ENCODE measurements around the gene EIF2A. TPM values are rescaled to one million over a fixed set of nuclear protein-coding genes. Genes with fewer than 3 reads are reported as not detected.
"Not testable (repeated sequence)": the region's sequence is repeated elsewhere in the genome, so short reads cannot be mapped to it uniquely, and the experiment has no call there.

EIF2A gene
- total and polyA plus RNA-seq, 5 experiments from 2014 or later, result 47.7 to 120 (median 67.2) TPM

DNA sequence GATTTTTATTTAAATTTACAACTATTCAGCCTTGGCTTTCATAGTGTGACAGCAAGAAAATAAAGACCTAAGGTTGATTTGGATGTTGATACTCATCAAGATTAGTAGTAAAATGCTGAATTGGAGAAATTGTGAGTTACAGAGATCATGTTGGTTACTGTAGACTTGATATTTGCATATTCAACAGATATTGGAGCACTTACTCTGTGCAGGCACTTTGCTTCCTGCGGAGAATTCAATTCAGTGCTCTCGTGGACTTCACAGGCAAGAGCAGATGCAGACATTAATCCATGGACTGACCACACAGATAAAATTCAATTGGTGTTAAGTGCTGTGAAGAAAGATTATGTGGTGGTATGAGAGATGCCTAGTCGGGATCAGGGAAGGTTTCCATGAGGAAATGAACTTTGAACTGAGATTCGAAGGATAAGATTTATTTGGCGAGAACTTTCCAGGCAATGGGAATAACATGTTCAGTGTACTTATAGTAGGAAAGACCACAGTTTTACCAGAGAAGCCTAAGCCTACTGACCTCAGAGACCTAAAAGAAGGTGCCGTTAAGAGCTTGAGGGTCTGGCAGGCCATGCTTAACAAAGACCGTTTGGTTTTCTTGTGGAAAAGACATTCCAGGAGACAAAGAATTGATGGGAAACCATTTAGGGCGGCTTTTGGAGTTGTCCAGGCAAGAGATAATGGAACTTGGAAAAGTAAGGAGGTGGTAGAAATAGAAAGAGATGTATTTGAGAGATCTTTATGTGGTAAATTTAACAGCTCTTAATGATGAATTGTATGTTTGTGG is 60.9 kb downstream of the EIF2A start:
- H3K36me3 Mint-ChIP-seq, result peaks cover 0 to 44% (median 11%) of the 10 kb centered on the region in 3 donors
- H3K27ac Mint-ChIP-seq, result peak overlapping the region in 7 of 10 donors; percentile 3 to 99 (median 47)
- H3K4me1 Mint-ChIP-seq, result peaks cover 37 to 88% (median 74%) of the 10 kb centered on the region in 4 donors
- H3K27me3 Mint-ChIP-seq, result peaks cover 0 to 4% (median 0%) of the 10 kb centered on the region in 5 donors
- POLR2A ChIA-PET, result no interaction called here
- H3K9me3 Mint-ChIP-seq, result no peaks in the 10 kb centered on the region
- DNase-seq (no peak), ATAC-seq (no peak)
- peak overlapping the region; percentile 12 to 97 (median 34) for H3K4me3 Mint-ChIP-seq

DNA sequence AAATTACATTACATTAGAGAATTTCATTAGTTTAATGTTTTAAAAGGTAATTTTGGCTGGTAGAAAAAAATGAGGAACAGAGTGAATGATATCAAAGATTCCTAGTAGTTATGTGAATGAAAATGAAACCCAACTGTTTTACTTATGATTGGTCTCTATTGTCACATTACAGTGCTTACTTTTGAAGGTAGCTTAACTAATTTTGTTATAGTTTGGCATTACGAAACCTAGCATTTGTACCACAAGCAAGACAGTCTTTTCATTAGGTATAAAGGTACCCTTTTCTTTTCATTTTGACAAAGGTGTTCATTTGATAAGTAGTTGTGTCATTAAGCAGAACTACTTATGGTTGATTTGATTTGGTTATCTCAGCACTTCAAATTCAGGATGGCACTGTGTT is 63.4 kb downstream of the EIF2A start:
- Mint-ChIP-seq H3K27ac (peak overlapping the region in 3 of 10 donors; percentile 6 to 55 (median 23)), H3K4me3 (peak overlapping the region in 7 of 10 donors; percentile 32 to 97 (median 55)), H3K4me1 (peaks cover 37 to 88% (median 79%) of the 10 kb centered on the region in 4 donors), H3K36me3 (peaks cover 6 to 65% (median 20%) of the 10 kb centered on the region in 3 donors), H3K9me3 (no peaks in the 10 kb centered on the region), H3K27me3 (no peaks in the 10 kb centered on the region)
- POLR2A ChIA-PET, result no interaction called here
- ATAC-seq (no peak), DNase-seq (no peak)

DNA sequence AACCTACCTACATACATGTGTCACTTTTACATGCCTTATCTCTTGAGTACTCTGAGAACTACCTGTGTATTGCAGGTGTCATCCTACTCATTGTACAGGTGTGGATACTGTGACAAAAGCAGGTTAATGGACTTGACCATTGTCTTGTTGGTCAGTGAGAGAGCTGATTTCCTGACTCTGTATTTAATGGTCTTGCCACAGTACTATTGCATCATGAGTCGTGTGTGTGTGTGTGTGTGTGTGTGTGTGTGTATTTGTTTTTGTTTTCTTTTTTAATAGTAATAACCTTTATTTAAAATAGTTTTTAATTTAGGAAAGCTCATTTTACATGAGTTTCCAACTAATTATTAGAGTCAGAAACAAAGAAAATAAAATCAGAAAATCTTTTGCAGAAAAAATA is 64.2 kb downstream of the EIF2A start:
- POLR2A ChIA-PET, result interaction anchor here (1.2 kb wide), 1 partner anchor 87 kb away, joined by 4 read pairs; no protein-coding TSS in a partner anchor
- Mint-ChIP-seq H3K27ac (peak overlapping the region in 3 of 10 donors; percentile 2 to 78 (median 23)), H3K4me1 (peaks cover 34 to 83% (median 75%) of the 10 kb centered on the region in 4 donors), H3K4me3 (peak overlapping the region in 3 of 10 donors; percentile 27 to 97 (median 65)), H3K36me3 (peaks cover 6 to 64% (median 22%) of the 10 kb centered on the region in 3 donors), H3K27me3 (no peaks in the 10 kb centered on the region), H3K9me3 (no peaks in the 10 kb centered on the region)
- DNase-seq, result no peak
- no peak for ATAC-seq

GRCh38 chr3:150611666-150612065 is 65.1 kb downstream of the EIF2A start:
- POLR2A ChIA-PET, result interaction anchor here (1.2 to 1.3 kb wide), 2 partner anchors 9 to 86 kb away, joined by 4 read pairs; partner anchors contain the start of gene SELENOT
- DNase-seq, result no peak
- H3K36me3 Mint-ChIP-seq, result peaks cover 6 to 57% (median 18%) of the 10 kb centered on the region in 3 donors

GRCh38 chr3:150612494-150612893 is 65.9 kb downstream of the EIF2A start:
- H3K36me3 Mint-ChIP-seq, result peaks cover 6 to 52% (median 18%) of the 10 kb centered on the region in 3 donors

More at GRCh38 chr3:150611666-150612065, 65.1 kb downstream of the EIF2A start:
- Mint-ChIP-seq H3K27me3 (no peaks in the 10 kb centered on the region), H3K9me3 (no peaks in the 10 kb centered on the region), H3K27ac (no peak overlapping the region), H3K4me3 (no peak overlapping the region), H3K4me1 (peaks cover 30 to 74% (median 69%) of the 10 kb centered on the region in 4 donors)
- no peak for ATAC-seq

DNA sequence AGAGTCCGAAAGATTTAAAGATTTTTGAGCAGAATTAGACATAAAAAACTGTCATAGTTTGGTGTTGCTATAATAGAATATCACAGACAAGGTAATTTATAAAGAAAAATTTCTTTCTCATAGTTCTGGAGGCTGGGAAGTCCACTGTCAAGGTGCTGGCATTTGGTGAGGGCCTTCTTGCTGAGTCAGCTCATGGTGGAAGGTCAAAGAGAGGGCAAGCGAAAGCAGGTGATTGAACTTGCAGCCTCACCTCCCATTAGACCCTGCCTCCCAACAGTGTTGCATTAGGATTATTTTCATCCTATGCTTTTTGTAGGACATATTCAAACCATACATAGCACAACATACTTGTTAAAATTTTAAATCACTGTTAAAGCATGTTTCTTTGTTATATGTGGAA is 66.4 kb downstream of the EIF2A start:
- POLR2A ChIA-PET, result interaction anchor here (1.3 kb wide), 1 partner anchor 10 kb away, joined by 4 read pairs; the partner anchor contains the start of gene SELENOT
- Mint-ChIP-seq H3K27ac (peak overlapping the region in 2 of 10 donors; percentile 61 to 75), H3K4me3 (peak overlapping the region in 1 of 10 donors; percentile 20), H3K9me3 (no peaks in the 10 kb centered on the region), H3K27me3 (no peaks in the 10 kb centered on the region), H3K36me3 (peaks cover 6 to 48% (median 15%) of the 10 kb centered on the region in 3 donors), H3K4me1 (peaks cover 22 to 74% (median 63%) of the 10 kb centered on the region in 4 donors)
- no peak for DNase-seq
- ATAC-seq, result no peak

More at GRCh38 chr3:150612494-150612893, 65.9 kb downstream of the EIF2A start:
- POLR2A ChIA-PET, result interaction anchor here (1.3 kb wide), 1 partner anchor 10 kb away, joined by 4 read pairs; the partner anchor contains the start of gene SELENOT
- peak overlapping the region in 1 of 10 donors; percentile 61 for H3K27ac Mint-ChIP-seq
- ATAC-seq, result no peak
- H3K27me3 Mint-ChIP-seq, result no peaks in the 10 kb centered on the region
- no peaks in the 10 kb centered on the region for H3K9me3 Mint-ChIP-seq
- no peak for DNase-seq
- peaks cover 26 to 74% (median 65%) of the 10 kb centered on the region in 4 donors for H3K4me1 Mint-ChIP-seq
- H3K4me3 Mint-ChIP-seq, result no peak overlapping the region

GRCh38 chr3:150613709-150614480 is 67.3 kb downstream of the EIF2A start:
- H3K27me3 Mint-ChIP-seq, result no peaks in the 10 kb centered on the region
- H3K36me3 Mint-ChIP-seq, result peaks cover 6 to 55% (median 23%) of the 10 kb centered on the region in 3 donors
- peaks cover 20 to 73% (median 63%) of the 10 kb centered on the region in 4 donors for H3K4me1 Mint-ChIP-seq
- DNase-seq, result no peak
- H3K4me3 Mint-ChIP-seq, result peak overlapping the region in 3 of 10 donors; percentile 1 to 37 (median 14)
- no peak for ATAC-seq
- POLR2A ChIA-PET, result interaction anchor here (0.7 to 1.3 kb wide), 2 partner anchors 11 to 184 kb away, joined by 3 to 6 read pairs; partner anchors contain the start of gene SELENOT
- no peaks in the 10 kb centered on the region for H3K9me3 Mint-ChIP-seq
- peak overlapping the region in 4 of 10 donors; percentile 2 to 66 (median 32) for H3K27ac Mint-ChIP-seq

DNA sequence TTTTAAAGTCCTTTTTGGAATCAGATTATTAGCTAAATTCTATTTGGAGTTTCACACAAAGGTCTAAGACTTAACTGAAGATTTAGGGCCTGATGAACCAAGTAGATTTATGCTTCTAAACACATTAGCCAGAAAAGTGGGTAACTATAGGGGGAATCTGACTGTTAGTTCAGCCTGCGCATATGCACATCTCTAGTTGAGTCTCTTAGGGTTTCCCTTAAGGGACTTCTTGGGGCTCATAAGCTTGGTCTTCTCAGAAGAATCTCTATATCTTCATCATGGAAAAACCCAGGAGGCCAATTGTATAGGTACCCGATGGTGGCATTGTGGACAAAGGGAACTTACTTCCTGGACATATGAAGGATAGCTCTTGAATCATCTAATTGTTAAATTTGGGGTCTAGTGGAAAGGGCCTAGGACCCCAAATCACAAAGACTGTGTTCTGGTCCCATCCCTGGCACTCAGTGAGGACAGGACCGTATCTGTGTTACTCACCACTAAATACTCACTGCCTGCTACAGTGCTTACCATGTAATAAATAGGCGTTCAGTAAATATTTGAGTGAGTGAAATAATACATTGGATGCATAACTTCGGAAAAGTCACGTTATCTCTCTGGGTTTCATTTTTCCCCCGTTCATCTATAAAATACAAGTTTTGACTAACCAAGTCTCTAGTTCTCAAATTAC is 73.6 kb downstream of the EIF2A start:
- Mint-ChIP-seq H3K4me1 (peaks cover 13 to 59% (median 48%) of the 10 kb centered on the region in 4 donors), H3K36me3 (peaks cover 2 to 46% (median 18%) of the 10 kb centered on the region in 3 donors), H3K9me3 (no peaks in the 10 kb centered on the region), H3K4me3 (no peak overlapping the region), H3K27ac (peak overlapping the region in 3 of 10 donors; percentile 18 to 34 (median 28)), H3K27me3 (no peaks in the 10 kb centered on the region)
- DNase-seq, result no peak
- POLR2A ChIA-PET, result no interaction called here
- ATAC-seq, result no peak

- DNase-seq, ATAC-seq, H3K9me3 Mint-ChIP-seq, H3K27me3 Mint-ChIP-seq, H3K4me3 Mint-ChIP-seq, POLR2A ChIA-PET: not testable (repeated sequence)
- peaks cover 13 to 45% (median 40%) of the 10 kb centered on the region in 4 donors for H3K4me1 Mint-ChIP-seq
- peaks cover 12 to 66% (median 24%) of the 10 kb centered on the region in 3 donors for H3K36me3 Mint-ChIP-seq
- peak overlapping the region in 2 of 10 donors; percentile 12 to 78 for H3K27ac Mint-ChIP-seq
Measured at GRCh38 chr3:150622955-150623354, 76.4 kb downstream of the EIF2A start.

DNA sequence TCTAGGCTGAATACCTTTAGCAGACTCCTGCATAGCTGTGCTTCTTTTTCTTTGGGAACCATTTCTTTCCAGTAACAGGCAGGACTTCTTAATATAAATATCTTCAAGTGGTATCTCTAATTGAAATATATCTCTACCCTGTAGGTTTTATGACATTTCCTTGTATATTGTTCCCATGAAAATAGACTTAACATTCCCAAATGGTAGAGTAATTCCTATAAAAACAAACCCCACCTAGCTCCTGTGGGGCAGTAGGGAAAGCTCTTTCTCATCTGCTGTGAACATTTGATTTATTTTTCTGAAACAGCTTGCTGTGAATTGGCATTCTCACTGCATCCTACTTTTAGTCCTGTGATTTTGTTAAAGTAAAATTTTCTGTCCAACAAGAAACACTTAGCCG is 77.4 kb downstream of the EIF2A start:
- H3K27ac Mint-ChIP-seq, result peak overlapping the region in 5 of 10 donors; percentile 12 to 52 (median 43)
- peaks cover 12 to 36% (median 31%) of the 10 kb centered on the region in 4 donors for H3K4me1 Mint-ChIP-seq
- no peaks in the 10 kb centered on the region for H3K27me3 Mint-ChIP-seq
- peaks cover 12 to 63% (median 16%) of the 10 kb centered on the region in 3 donors for H3K36me3 Mint-ChIP-seq
- no peaks in the 10 kb centered on the region for H3K9me3 Mint-ChIP-seq
- POLR2A ChIA-PET, result no interaction called here
- ATAC-seq, result no peak
- no peak for DNase-seq
- no peak overlapping the region for H3K4me3 Mint-ChIP-seq

- Mint-ChIP-seq H3K27me3 (no peaks in the 10 kb centered on the region), H3K36me3 (peaks cover 12 to 68% (median 13%) of the 10 kb centered on the region in 3 donors), H3K4me3 (no peak overlapping the region), H3K4me1 (peaks cover 5 to 18% (median 12%) of the 10 kb centered on the region in 4 donors), H3K27ac (peak overlapping the region in 6 of 10 donors; percentile 3 to 52 (median 28)), H3K9me3 (no peaks in the 10 kb centered on the region)
- no peak for ATAC-seq
- POLR2A ChIA-PET, result interaction anchor here (0.7 kb wide), 1 partner anchor 950 kb away, joined by 6 read pairs; no protein-coding TSS in a partner anchor
- no peak for DNase-seq
Measured at GRCh38 chr3:150626148-150626930, 79.8 kb downstream of the EIF2A start.
